Loucy (cell line): ENCODE results near the gene ZSWIM6.

Experiments
- CTCF ChIP-seq: fragments of 200-600 bp; sonication (generic); conservative IDR thresholded peaks from 2 replicates; pipeline ENCODE4 v1.5.1; 2014; ENCODE audit warnings: mild to moderate bottlenecking, antibody characterized with exemption, low read length
- EZH2phosphoT487 ChIP-seq: fragments of 200-600 bp; IDR thresholded peaks from 2 replicates; pipeline ENCODE4 v1.6.1; 2018; ENCODE audit warnings: antibody characterized with exemption, mild to moderate bottlenecking, moderate library complexity, borderline replicate concordance

GRCh38 chr5:61567337-61567736, 235.3 kb downstream of the ZSWIM6 start:
- TF ChIP-seq CTCF = no peak
- no peak for TF ChIP-seq EZH2phosphoT487
